HFF-Myc (cell line): Measurements from ENCODE around the gene PHF13.
A peak's percentile ranks its signal among the peaks of the same experiment; 100 is the strongest.
"Not testable (repeated sequence)": the region's sequence is repeated elsewhere in the genome, so short reads cannot be mapped to it uniquely, and the experiment has no call there.

ENCODE experiments used
- DNase-seq: peaks from one replicate; pipeline ENCODE4 v3.0.0-alpha.2; 2011; ENCODE audit warnings: low read depth; ENCODE audit errors: extremely low read depth
- H3K4me3 ChIP-seq: replicated peaks from 2 replicates; pipeline ENCODE4 v1.5.1; 2011; ENCODE audit warnings: low read depth, mild to moderate bottlenecking, control low read depth, low read length
- CTCF ChIP-seq: IDR thresholded peaks from 2 replicates; pipeline ENCODE4 v1.5.1; 2012; ENCODE audit warnings: mild to moderate bottlenecking, low read depth, low read length, control low read depth; ENCODE audit errors: missing control alignments

PHF13 gene

GRCh38 chr1:6631058-6631457 lies 17.5 kb downstream of the PHF13 start:
- no peak for TF ChIP-seq CTCF
- no peak for DNase-seq
- no peak overlapping the region for H3K4me3 ChIP-seq

- no peak for DNase-seq
- no peak for TF ChIP-seq CTCF
- H3K4me3 ChIP-seq: no peak overlapping the region
These were observed 19.3 kb downstream of the PHF13 start for GRCh38 chr1:6632588-6633514.

- peak; percentile 62 for TF ChIP-seq CTCF
- no peak overlapping the region for H3K4me3 ChIP-seq
- DNase-seq: no peak
These were observed 21.0 kb downstream of the PHF13 start for GRCh38 chr1:6634371-6635052.

GRCh38 chr1:6635161-6635909 lies 21.8 kb downstream of the PHF13 start:
- DNase-seq: no peak
- no peak overlapping the region for H3K4me3 ChIP-seq
- no peak for TF ChIP-seq CTCF

GRCh38 chr1:6635910-6636760 lies 22.6 kb downstream of the PHF13 start:
- no peak overlapping the region for H3K4me3 ChIP-seq
- no peak for DNase-seq
- TF ChIP-seq CTCF: no peak

GRCh38 chr1:6636778-6637177 lies 23.2 kb downstream of the PHF13 start:
- DNase-seq, H3K4me3 ChIP-seq: not testable (repeated sequence)
